HepG2 (cell line): ENCODE measurements around the gene PAM16. TPM values are rescaled to one million over a fixed set of nuclear protein-coding genes. Genes with fewer than 3 reads are reported as not detected.

Source experiments
- ATF3 ChIP-seq: sonication (generic); formaldehyde crosslinking; IDR thresholded peaks from 2 replicates; pipeline ENCODE4 v1.4.0; 2020; ENCODE audit warnings: missing genetic modification reagents
- CREBL2 ChIP-seq: sonication (generic); formaldehyde crosslinking; IDR thresholded peaks from 2 replicates; pipeline ENCODE4 v1.8.1; 2023; ENCODE audit warnings: missing genetic modification reagents, mild to moderate bottlenecking, borderline replicate concordance
- CSRNP1 ChIP-seq: sonication (generic); formaldehyde crosslinking; IDR thresholded peaks from 2 replicates; pipeline ENCODE4 v1.8.1; 2023; ENCODE audit warnings: mild to moderate bottlenecking, missing genetic modification reagents
- ETV6 ChIP-seq: sonication (generic); formaldehyde crosslinking; conservative IDR thresholded peaks from 2 replicates; pipeline ENCODE4 v1.4.0; 2020; ENCODE audit warnings: missing genetic modification reagents
- FOXO4 ChIP-seq: sonication (generic); formaldehyde crosslinking; conservative IDR thresholded peaks from 2 replicates; pipeline ENCODE4 v1.8.1; 2023; ENCODE audit warnings: missing genetic modification reagents
- HMG20B ChIP-seq: conservative IDR thresholded peaks from 2 replicates; pipeline ENCODE4 v1.6.1; 2016; ENCODE audit warnings: missing genetic modification reagents, missing compliant biosample characterization
- MIER3 ChIP-seq: IDR thresholded peaks from 2 replicates; pipeline ENCODE4 v1.6.1; 2016; ENCODE audit warnings: missing compliant biosample characterization, borderline replicate concordance
- MXD4 ChIP-seq: IDR thresholded peaks from 2 replicates; pipeline ENCODE4 v1.6.1; 2016; ENCODE audit warnings: mild to moderate bottlenecking, missing biosample characterization, missing genetic modification reagents
- PITX1 ChIP-seq: sonication (generic); formaldehyde crosslinking; IDR thresholded peaks from 2 replicates; pipeline ENCODE4 v1.5.1; 2020; ENCODE audit warnings: mild to moderate bottlenecking, missing genetic modification reagents
- SKIL ChIP-seq: sonication (generic); formaldehyde crosslinking; IDR thresholded peaks from 2 replicates; pipeline ENCODE4 v1.8.0; 2022; ENCODE audit warnings: missing genetic modification reagents, mild to moderate bottlenecking, moderate library complexity, borderline replicate concordance
- SRSF1 ChIP-seq: fragments of 200-400 bp; formaldehyde crosslinking; optimal IDR thresholded peaks from 2 replicates; pipeline ENCODE3; 2017; ENCODE audit warnings: mild to moderate bottlenecking, low read depth, low read length, moderate library complexity
- TAF15 ChIP-seq: fragments of 200-400 bp; formaldehyde crosslinking; IDR thresholded peaks from one replicate; pipeline ENCODE4 v1.6.1; 2018; ENCODE audit warnings: mild to moderate bottlenecking, low read depth, low read length; ENCODE audit not compliant: poor library complexity, severe bottlenecking
- TFDP2 ChIP-seq: sonication (generic); formaldehyde crosslinking; IDR thresholded peaks from 2 replicates; pipeline ENCODE4 v1.4.0; 2020; ENCODE audit warnings: missing genetic modification reagents
- THAP8 ChIP-seq: sonication (generic); formaldehyde crosslinking; IDR thresholded peaks from 2 replicates; pipeline ENCODE4 v1.5.1; 2020; ENCODE audit warnings: missing genetic modification reagents, mild to moderate bottlenecking, borderline replicate concordance
- ZBTB42 ChIP-seq: sonication (generic); formaldehyde crosslinking; IDR thresholded peaks from 2 replicates; pipeline ENCODE4 v1.5.0; 2020; ENCODE audit warnings: mild to moderate bottlenecking, missing genetic modification reagents
- ZNF383 ChIP-seq: sonication (generic); formaldehyde crosslinking; IDR thresholded peaks from 2 replicates; pipeline ENCODE4 v1.4.0; 2020; ENCODE audit warnings: missing genetic modification reagents, mild to moderate bottlenecking, borderline replicate concordance
- ZNF510 ChIP-seq: sonication (generic); formaldehyde crosslinking; IDR thresholded peaks from 2 replicates; pipeline ENCODE4 v1.4.0; 2020; ENCODE audit warnings: low read depth, mild to moderate bottlenecking, missing genetic modification reagents
- ZNF629 ChIP-seq: sonication (generic); formaldehyde crosslinking; conservative IDR thresholded peaks from 2 replicates; pipeline ENCODE4 v1.5.0; 2020; ENCODE audit warnings: missing genetic modification reagents
- ZNF704 ChIP-seq: sonication (generic); formaldehyde crosslinking; IDR thresholded peaks from 2 replicates; pipeline ENCODE4 v1.8.1; 2023; ENCODE audit warnings: mild to moderate bottlenecking, inconsistent platforms, moderate library complexity, missing genetic modification reagents, borderline replicate concordance
- polyA plus RNA-seq, 8 experiments: library from polyadenylated mRNA; depleted of rRNA in 3 of 8; stranded (reverse) in 7 of 8; unstranded in 1 of 8; fragments of >200 nt; fragmentation: Illumina TruSeq in 4 of 8; extraction: Trizol in 4 of 8; gene quantifications; 2 replicates each; pipeline versions ENCODE4 v1.2.1 to v1.2.3, GENCODE V29; 2011 to 2016; ENCODE audit warnings: low read depth in 4 of 8, missing spikeins in 1 of 8, mixed read lengths in 1 of 8; ENCODE audit not compliant: insufficient read depth in 1 of 8
- total RNA-seq, 5 experiments: library from RNA; depleted of rRNA; stranded (reverse); fragments of >200 nt; fragmentation: Illumina TruSeq; extraction: Trizol; gene quantifications; 2 replicates each; pipeline ENCODE4 v1.2.3, GENCODE V29; 2016; ENCODE audit warnings: low read depth in 1 of 5

PAM16 gene
- total and polyA plus RNA-seq, 2 of the 13 experiments (the other 11 are each of a cell fraction or from before 2014, with no cell fraction given), result 51.5 to 51.8 TPM

- TF ChIP-seq SKIL (CRISPR knock-in tag) (no peak), CREBL2 (no peak), ZNF510 (CRISPR knock-in tag) (no peak), MIER3 (CRISPR knock-in tag) (0 out of 2 replicates have a peak, but pooled peaks have one; percentile 30), TAF15 (no peak), CSRNP1 (CRISPR knock-in tag) (no peak), SRSF1 (no peak), ZBTB42 (no peak), ATF3 (no peak), ZNF629 (CRISPR knock-in tag) (no peak), HMG20B (CRISPR knock-in tag) (no peak), MXD4 (CRISPR knock-in tag) (peak; percentile 70), ZNF704 (no peak), PITX1 (CRISPR knock-in tag) (no peak; the same call in 1 of the 2 replicates), TFDP2 (CRISPR knock-in tag) (peak; percentile 40; the same call in 1 of the 2 replicates), ETV6 (CRISPR knock-in tag) (no peak), THAP8 (no peak), FOXO4 (CRISPR knock-in tag) (0 out of 2 replicates have a peak, but pooled peaks have one; percentile 88), ZNF383 (CRISPR knock-in tag) (no peak)
These were observed at the start of gene PAM16 (continued) for GRCh38 chr16:4350787-4351659.
